ENCODE results near the gene RHOF.
"Not testable (repeated sequence)": the region's sequence is repeated elsewhere in the genome, so short reads cannot be mapped to it uniquely, and the experiment has no call there.

- not testable (repeated sequence) for TF ChIP-seq CTCF (IDR thresholded peaks at IDR 0.05; ENCODE audit: low read depth, low read length, poor library complexity, severe bottlenecking); EZH2phosphoT487 (IDR thresholded peaks at IDR 0.05; ENCODE audit: borderline replicate concordance, low read length)
Measured at GRCh38 chr12:121745545-121745944, 47.9 kb downstream of the RHOF start.
